GM18858 (cell line): ENCODE data around the gene TRMT11.
A peak's percentile ranks its signal among the peaks of the same experiment; 100 is the strongest.
"Not testable (repeated sequence)": the region's sequence is repeated elsewhere in the genome, so short reads cannot be mapped to it uniquely, and the experiment has no call there.

Experiments used
- ATAC-seq: cut with Tn5 transposase; IDR thresholded peaks from one replicate; pipeline ENCODE4 v1.9.1; 2021; ENCODE audit not compliant: unreplicated experiment

The TRMT11 gene

GRCh38 chr6:126041516-126041915 is 55.2 kb downstream of the TRMT11 start:
- no peak for ATAC-seq

GRCh38 chr6:126042001-126042419 is 55.7 kb downstream of the TRMT11 start:
- no peak for ATAC-seq

GRCh38 chr6:126047648-126048047 is 61.3 kb downstream of the TRMT11 start:
- ATAC-seq, result no peak

- no peak for ATAC-seq
Measured at GRCh38 chr6:126048635-126049034, 62.3 kb downstream of the TRMT11 start.

- ATAC-seq, result no peak
Measured at GRCh38 chr6:126050795-126051194, 64.5 kb downstream of the TRMT11 start.

GRCh38 chr6:126051791-126052190 is 65.5 kb downstream of the TRMT11 start:
- ATAC-seq, result no peak

- no peak for ATAC-seq
Measured at GRCh38 chr6:126052485-126052884, 66.1 kb downstream of the TRMT11 start.

GRCh38 chr6:126054258-126054702 is 67.9 kb downstream of the TRMT11 start:
- ATAC-seq, result no peak

GRCh38 chr6:126054802-126055201 is 68.5 kb downstream of the TRMT11 start:
- no peak for ATAC-seq

- no peak for ATAC-seq
Measured at GRCh38 chr6:126055449-126055848, 69.1 kb downstream of the TRMT11 start.

- no peak for ATAC-seq
Measured at GRCh38 chr6:126056355-126057004, 70.1 kb downstream of the TRMT11 start.

GRCh38 chr6:126058085-126058484 is 71.7 kb downstream of the TRMT11 start:
- ATAC-seq, result not testable (repeated sequence)

GRCh38 chr6:126060400-126060799 is 74.1 kb downstream of the TRMT11 start:
- ATAC-seq, result no peak

GRCh38 chr6:126063512-126064146 is 77.3 kb downstream of the TRMT11 start:
- ATAC-seq, result peak; percentile 62

- no peak for ATAC-seq
Measured at GRCh38 chr6:126064257-126064747, 78.0 kb downstream of the TRMT11 start.

- no peak for ATAC-seq
Measured at GRCh38 chr6:126064748-126065401, 78.5 kb downstream of the TRMT11 start.

GRCh38 chr6:126066053-126067048 is 80.0 kb downstream of the TRMT11 start:
- no peak for ATAC-seq

GRCh38 chr6:126067073-126067472 is 80.7 kb downstream of the TRMT11 start:
- ATAC-seq, result no peak

GRCh38 chr6:126069449-126069848 is 83.1 kb downstream of the TRMT11 start:
- no peak for ATAC-seq

- no peak for ATAC-seq
Measured at GRCh38 chr6:126071000-126071647, 84.8 kb downstream of the TRMT11 start.
